ENCODE results near the gene COMMD8. TPM values are rescaled to one million over a fixed set of nuclear protein-coding genes. Genes with fewer than 3 reads are reported as not detected.

COMMD8 gene
- total RNA-seq, 1 experiment from 2014 or later = 13.5 TPM

- DNase-seq = no peak
- CTCF ChIA-PET = interaction anchor here (0.5 kb wide), 1 partner anchor 164 kb away, joined by 8 read pairs; no protein-coding TSS in a partner anchor
- no peak overlapping the region for H3K4me3 Mint-ChIP-seq (ENCODE audit: low read depth, unreplicated experiment)
- no TSS peak for BruUV-seq (replicated peaks)
- H3K27ac Mint-ChIP-seq (ENCODE audit: unreplicated experiment) = no peak overlapping the region
- intact Hi-C loops (cut with micrococcal nuclease; ENCODE audit: unreplicated experiment) = no loop called here
- no peaks in the 10 kb centered on the region for H3K4me1 Mint-ChIP-seq (ENCODE audit: low read depth, unreplicated experiment)
- H3K36me3 Mint-ChIP-seq (ENCODE audit: insufficient read depth, unreplicated experiment) = no peaks in the 10 kb centered on the region
- TF ChIP-seq, protein P1, sequence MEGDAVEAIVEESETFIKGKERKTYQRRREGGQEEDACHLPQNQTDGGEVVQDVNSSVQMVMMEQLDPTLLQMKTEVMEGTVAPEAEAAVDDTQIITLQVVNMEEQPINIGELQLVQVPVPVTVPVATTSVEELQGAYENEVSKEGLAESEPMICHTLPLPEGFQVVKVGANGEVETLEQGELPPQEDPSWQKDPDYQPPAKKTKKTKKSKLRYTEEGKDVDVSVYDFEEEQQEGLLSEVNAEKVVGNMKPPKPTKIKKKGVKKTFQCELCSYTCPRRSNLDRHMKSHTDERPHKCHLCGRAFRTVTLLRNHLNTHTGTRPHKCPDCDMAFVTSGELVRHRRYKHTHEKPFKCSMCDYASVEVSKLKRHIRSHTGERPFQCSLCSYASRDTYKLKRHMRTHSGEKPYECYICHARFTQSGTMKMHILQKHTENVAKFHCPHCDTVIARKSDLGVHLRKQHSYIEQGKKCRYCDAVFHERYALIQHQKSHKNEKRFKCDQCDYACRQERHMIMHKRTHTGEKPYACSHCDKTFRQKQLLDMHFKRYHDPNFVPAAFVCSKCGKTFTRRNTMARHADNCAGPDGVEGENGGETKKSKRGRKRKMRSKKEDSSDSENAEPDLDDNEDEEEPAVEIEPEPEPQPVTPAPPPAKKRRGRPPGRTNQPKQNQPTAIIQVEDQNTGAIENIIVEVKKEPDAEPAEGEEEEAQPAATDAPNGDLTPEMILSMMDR (IDR thresholded peaks at IDR 0.05; ENCODE audit: unreplicated experiment) = no peak
- peaks cover 18% of the 10 kb centered on the region for H3K27me3 Mint-ChIP-seq (ENCODE audit: unreplicated experiment)
- peaks cover 4% of the 10 kb centered on the region for H3K9me3 Mint-ChIP-seq (ENCODE audit: low read depth, unreplicated experiment)
Observed at GRCh38 chr4:47418147-47418546, 45.4 kb downstream of the COMMD8 start.

GRCh38 chr4:47415719-47416118, 47.8 kb downstream of the COMMD8 start:
- Mint-ChIP-seq H3K4me3 (ENCODE audit: low read depth, unreplicated experiment) (no peak overlapping the region), H3K27ac (ENCODE audit: unreplicated experiment) (no peak overlapping the region), H3K27me3 (ENCODE audit: unreplicated experiment) (peaks cover 14% of the 10 kb centered on the region), H3K36me3 (ENCODE audit: insufficient read depth, unreplicated experiment) (no peaks in the 10 kb centered on the region), H3K4me1 (ENCODE audit: low read depth, unreplicated experiment) (no peaks in the 10 kb centered on the region), H3K9me3 (ENCODE audit: low read depth, unreplicated experiment) (no peaks in the 10 kb centered on the region)
- CTCF ChIA-PET = interaction anchor here (0.6 kb wide), 1 partner anchor 94 kb away, joined by 3 read pairs; no protein-coding TSS in a partner anchor
- no TSS peak for BruUV-seq (replicated peaks)
- TF ChIP-seq, protein P1 (IDR thresholded peaks at IDR 0.05; ENCODE audit: unreplicated experiment) = no peak
- intact Hi-C loops (cut with micrococcal nuclease; ENCODE audit: unreplicated experiment) = no loop called here
- DNase-seq = no peak

DNA sequence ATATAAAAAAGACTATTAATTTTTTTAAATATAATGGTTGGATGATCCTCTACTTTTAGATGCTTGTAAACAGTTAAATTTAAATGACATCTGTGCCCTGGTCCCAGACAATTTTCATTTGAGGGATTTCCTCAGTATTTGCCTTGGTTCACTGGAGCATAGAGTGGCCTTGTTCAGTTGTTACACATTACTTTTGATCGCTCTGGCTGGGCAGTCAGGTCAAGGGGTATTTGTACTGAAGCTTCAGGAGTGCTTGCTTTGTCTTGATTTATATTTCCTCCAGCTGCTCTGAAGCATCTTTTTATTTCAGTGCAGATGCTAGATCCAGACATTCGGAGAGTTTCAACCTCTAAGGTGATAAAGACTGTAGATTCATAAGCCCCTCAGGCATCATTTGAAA, 50.0 kb downstream of the COMMD8 start:
- no peaks in the 10 kb centered on the region for H3K4me1 Mint-ChIP-seq (ENCODE audit: low read depth, unreplicated experiment)

GRCh38 chr4:47410271-47410670, 53.2 kb downstream of the COMMD8 start:
- no peak for DNase-seq
- BruUV-seq (replicated peaks) = no TSS peak
- CTCF ChIA-PET = no interaction called here
- H3K27ac Mint-ChIP-seq (ENCODE audit: unreplicated experiment) = no peak overlapping the region
- peaks cover 31% of the 10 kb centered on the region for H3K27me3 Mint-ChIP-seq (ENCODE audit: unreplicated experiment)
- H3K4me3 Mint-ChIP-seq (ENCODE audit: low read depth, unreplicated experiment) = no peak overlapping the region
- H3K9me3 Mint-ChIP-seq (ENCODE audit: low read depth, unreplicated experiment) = no peaks in the 10 kb centered on the region
- intact Hi-C loops (cut with micrococcal nuclease; ENCODE audit: unreplicated experiment) = no loop called here
- no peaks in the 10 kb centered on the region for H3K4me1 Mint-ChIP-seq (ENCODE audit: low read depth, unreplicated experiment)
- H3K36me3 Mint-ChIP-seq (ENCODE audit: insufficient read depth, unreplicated experiment) = no peaks in the 10 kb centered on the region
- TF ChIP-seq, protein P1 (IDR thresholded peaks at IDR 0.05; ENCODE audit: unreplicated experiment) = no peak

More for the DNA sequence above, 50.0 kb downstream of the COMMD8 start:
- intact Hi-C loops (cut with micrococcal nuclease; ENCODE audit: unreplicated experiment) = no loop called here
- DNase-seq = no peak
- Mint-ChIP-seq H3K4me3 (ENCODE audit: low read depth, unreplicated experiment) (no peak overlapping the region), H3K9me3 (ENCODE audit: low read depth, unreplicated experiment) (no peaks in the 10 kb centered on the region), H3K27ac (ENCODE audit: unreplicated experiment) (no peak overlapping the region), H3K36me3 (ENCODE audit: insufficient read depth, unreplicated experiment) (no peaks in the 10 kb centered on the region), H3K27me3 (ENCODE audit: unreplicated experiment) (peaks cover 22% of the 10 kb centered on the region)
- no TSS peak for BruUV-seq (replicated peaks)
- TF ChIP-seq, protein P1 (IDR thresholded peaks at IDR 0.05; ENCODE audit: unreplicated experiment) = no peak
- CTCF ChIA-PET = no interaction called here
